Measurements from ENCODE around the gene MDFI.

MDFI gene

DNA sequence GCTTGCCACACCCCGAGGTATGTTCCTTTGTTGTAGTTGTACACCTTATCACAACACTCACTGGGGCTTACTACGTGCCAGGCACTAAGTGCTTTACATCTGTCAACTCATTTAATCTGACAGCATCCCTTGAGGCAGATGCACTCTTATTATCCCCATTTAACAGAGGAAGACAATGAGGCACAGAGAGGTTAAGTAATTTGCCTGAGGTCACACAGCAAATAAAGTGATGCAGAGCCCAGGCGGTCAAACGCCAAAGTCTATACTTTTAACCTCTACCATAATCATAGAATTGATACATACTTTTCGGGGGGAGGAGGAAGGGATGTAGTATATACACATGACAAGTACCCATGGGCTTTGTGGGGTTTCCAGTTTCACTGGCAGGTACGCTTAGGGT lies 37.7 kb downstream of the MDFI start:
- ChIA-PET CTCF (no interaction called here), POLR2A (ENCODE audit: low non-redundant PET) (no interaction called here)
- H3K27ac ChIP-seq, result no peak overlapping the region
- TF ChIP-seq, protein P1, sequence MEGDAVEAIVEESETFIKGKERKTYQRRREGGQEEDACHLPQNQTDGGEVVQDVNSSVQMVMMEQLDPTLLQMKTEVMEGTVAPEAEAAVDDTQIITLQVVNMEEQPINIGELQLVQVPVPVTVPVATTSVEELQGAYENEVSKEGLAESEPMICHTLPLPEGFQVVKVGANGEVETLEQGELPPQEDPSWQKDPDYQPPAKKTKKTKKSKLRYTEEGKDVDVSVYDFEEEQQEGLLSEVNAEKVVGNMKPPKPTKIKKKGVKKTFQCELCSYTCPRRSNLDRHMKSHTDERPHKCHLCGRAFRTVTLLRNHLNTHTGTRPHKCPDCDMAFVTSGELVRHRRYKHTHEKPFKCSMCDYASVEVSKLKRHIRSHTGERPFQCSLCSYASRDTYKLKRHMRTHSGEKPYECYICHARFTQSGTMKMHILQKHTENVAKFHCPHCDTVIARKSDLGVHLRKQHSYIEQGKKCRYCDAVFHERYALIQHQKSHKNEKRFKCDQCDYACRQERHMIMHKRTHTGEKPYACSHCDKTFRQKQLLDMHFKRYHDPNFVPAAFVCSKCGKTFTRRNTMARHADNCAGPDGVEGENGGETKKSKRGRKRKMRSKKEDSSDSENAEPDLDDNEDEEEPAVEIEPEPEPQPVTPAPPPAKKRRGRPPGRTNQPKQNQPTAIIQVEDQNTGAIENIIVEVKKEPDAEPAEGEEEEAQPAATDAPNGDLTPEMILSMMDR (conservative IDR thresholded peaks at IDR 0.05; ENCODE audit: low read depth), result no peak
- DNase-seq (ENCODE audit: low spot score), result no peak

DNA sequence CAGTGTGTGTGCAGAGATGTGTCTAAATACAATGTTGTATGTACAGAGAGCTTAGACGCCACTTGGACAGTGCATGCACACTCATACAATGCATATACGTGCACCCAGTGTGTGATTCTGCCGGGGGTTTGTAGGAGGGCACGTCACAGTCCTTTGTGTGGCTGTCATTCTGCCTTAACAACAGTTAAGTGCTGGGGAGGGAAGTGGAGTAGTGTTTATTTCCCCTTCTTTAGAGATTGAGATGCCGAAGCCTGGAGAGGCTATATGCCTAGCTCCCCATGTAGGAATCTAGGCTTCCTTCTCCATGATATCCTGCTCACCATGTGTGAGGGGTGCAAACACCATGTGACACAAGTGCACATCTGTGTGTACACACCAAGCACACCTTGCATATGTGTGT lies 38.2 kb downstream of the MDFI start:
- TF ChIP-seq, protein P1 (conservative IDR thresholded peaks at IDR 0.05; ENCODE audit: low read depth), result no peak
- ChIA-PET CTCF (no interaction called here), POLR2A (ENCODE audit: low non-redundant PET) (no interaction called here)
- no peak overlapping the region for H3K27ac ChIP-seq
- no peak for DNase-seq (ENCODE audit: low spot score)

DNA sequence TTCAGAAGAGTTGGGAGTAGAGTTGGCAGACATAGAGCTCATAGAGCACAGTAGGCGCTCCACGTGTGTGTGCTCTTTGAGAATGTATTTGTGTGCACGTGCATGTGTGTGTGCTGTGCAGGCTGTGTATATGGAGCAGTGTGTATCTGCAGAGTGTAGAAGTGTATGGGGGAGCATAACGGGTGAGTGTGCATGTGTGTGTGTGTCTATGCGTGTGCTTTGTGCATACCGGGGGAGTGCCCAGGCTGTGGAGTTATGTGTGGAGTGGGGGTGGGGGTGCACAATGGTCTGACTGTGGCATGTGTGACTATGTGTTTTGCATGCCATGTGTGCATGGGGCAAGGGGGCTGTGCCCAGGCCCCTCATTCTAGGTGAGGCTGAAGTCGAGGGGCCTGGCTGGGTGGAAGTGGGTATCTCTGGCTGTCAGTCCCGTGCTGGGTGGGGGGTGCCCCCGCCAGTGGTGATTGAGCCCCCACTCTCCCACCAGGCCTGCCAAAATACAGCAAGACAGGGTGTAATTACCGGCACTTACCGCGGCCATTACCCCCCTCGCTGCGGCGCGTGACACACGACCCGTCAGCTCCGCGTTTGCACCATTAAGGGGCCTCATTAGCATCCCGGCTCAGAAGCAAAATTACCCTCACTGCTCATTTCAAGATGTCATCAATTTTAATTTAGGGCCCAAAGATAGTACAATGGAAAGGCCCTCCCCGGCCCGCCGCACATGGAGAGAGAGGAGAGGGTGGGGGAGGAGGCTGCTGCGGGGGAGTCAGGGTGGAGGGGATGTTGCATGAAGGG lies 39.1 kb downstream of the MDFI start:
- CTCF ChIA-PET, result no interaction called here

DNA sequence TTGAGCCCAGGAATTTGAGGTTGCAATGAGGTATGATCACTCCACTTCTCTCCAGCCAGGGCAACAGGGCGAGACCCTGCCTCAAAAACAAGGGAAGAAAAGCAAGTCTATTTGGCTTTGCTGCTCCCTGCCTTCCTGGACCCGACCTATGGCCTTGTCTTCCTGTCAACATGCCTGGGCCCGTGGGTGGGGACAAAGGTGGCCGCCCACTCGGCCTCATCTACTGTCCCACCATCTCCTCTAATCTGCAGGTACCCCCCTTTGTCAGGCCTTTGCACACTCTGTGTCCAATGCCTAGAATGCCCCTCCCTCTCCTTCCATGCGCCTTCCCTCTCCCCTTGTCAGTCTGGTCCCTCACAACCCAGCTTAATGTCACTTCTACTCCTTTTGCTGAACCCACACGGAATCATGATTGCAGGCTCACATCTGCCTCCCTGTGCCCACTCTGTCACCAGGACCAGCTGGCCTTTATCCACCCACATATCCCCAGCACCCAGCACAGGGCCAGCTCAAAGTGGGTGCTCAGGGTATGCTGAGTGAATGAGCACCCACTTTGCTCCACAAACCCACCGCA lies 40.3 kb downstream of the MDFI start:
- ChIA-PET POLR2A (ENCODE audit: low non-redundant PET) (no interaction called here), CTCF (interaction anchor here (0.6 to 1.4 kb wide), 2 partner anchors 76 to 1841 kb away, joined by 3 to 5 read pairs; no protein-coding TSS in a partner anchor)
- TF ChIP-seq, protein P1 (conservative IDR thresholded peaks at IDR 0.05; ENCODE audit: low read depth), result no peak
- no peak overlapping the region for H3K27ac ChIP-seq
- DNase-seq (ENCODE audit: low spot score), result no peak

More for the DNA sequence above, 39.1 kb downstream of the MDFI start:
- DNase-seq (ENCODE audit: low spot score), result no peak
- POLR2A ChIA-PET (ENCODE audit: low non-redundant PET), result no interaction called here
- TF ChIP-seq, protein P1 (conservative IDR thresholded peaks at IDR 0.05; ENCODE audit: low read depth), result no peak
- no peak overlapping the region for H3K27ac ChIP-seq

DNA sequence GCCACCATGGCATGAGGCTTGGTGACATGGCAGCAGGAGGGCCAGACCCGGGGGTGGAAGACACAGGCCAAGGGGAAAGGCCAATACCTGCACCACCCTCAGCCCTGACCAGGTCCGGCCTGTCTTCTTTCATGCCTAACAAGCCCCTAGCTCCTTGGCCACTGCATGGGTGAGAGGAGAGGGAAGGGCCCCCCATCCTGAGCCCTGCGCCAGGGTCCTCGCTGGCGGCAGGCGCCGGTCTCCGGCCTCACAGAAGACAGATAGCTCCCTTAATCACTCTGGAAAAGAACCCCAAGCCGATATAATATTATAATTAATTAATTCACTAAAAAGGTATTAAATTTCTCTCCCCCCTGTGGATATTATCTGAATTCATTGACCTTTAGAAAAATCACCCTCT lies 41.4 kb downstream of the MDFI start:
- TF ChIP-seq, protein P1 (conservative IDR thresholded peaks at IDR 0.05; ENCODE audit: low read depth), result no peak
- DNase-seq (ENCODE audit: low spot score), result no peak
- ChIA-PET POLR2A (ENCODE audit: low non-redundant PET) (no interaction called here), CTCF (interaction anchor here (0.6 to 1.4 kb wide), 4 partner anchors 77 to 312 kb away, joined by 3 to 5 read pairs (median 4); no protein-coding TSS in a partner anchor)
- H3K27ac ChIP-seq, result no peak overlapping the region

DNA sequence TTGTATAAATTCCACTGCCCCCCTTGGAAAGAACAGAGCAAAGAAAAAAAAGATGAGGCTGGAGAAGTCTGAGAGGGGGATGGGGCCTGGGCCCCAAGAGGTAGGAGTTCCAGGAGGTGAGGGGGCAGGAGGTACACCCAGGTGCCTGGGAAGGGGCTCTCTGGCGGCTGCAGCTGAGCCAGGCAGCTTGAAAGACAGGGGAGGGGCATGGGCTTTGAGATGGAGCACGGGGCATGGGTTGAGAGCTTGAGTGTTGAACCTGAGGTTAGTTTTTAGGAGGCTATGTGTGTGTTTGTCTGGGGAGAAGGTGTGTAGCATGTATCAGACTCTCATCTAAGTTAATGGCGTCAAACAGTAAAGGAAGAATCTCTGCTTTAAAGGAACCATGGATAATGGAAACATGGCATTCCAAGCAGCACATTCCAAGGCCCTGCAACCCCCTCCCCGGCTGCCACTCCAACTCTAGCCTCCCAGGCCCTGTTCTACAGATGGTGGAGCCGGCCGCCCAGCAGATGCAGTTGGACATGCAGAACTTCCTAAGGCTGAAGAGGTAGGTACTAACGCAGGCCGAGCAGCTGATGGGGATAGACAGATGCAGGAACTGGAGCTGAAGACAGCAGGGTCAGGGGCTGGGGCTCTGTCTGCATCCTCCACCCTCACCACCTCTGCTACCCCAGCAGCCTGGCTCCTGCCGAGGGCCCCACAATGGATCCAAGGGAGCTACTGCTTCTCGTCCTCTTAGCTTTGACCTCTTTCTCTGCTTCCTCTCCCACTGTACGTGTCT lies 42.1 kb downstream of the MDFI start:
- DNase-seq (ENCODE audit: low spot score), result no peak
- TF ChIP-seq, protein P1 (conservative IDR thresholded peaks at IDR 0.05; ENCODE audit: low read depth), result no peak
- no peak overlapping the region; the same call in 1 of the 2 replicates for H3K27ac ChIP-seq
- CTCF ChIA-PET, result interaction anchor here (0.6 to 5.1 kb wide), 3 partner anchors 78 to 313 kb away, joined by 3 to 53 read pairs (median 4); no protein-coding TSS in a partner anchor
- POLR2A ChIA-PET (ENCODE audit: low non-redundant PET), result no interaction called here

All from RWPE1 (cell line).